Effector memory CD8-positive, alpha-beta T cell (primary cell): ENCODE measurements around the gene FIBIN.
"Not testable (repeated sequence)": the region's sequence is repeated elsewhere in the genome, so short reads cannot be mapped to it uniquely, and the experiment has no call there.

Experiments used
- ATAC-seq: fragments of 150-1000 bp; cut with Tn5 transposase; replicated peaks from 2 replicates; pipeline ENCODE4 v1.10.0; 2021; ENCODE audit warnings: mild to moderate bottlenecking, moderate library complexity
- DNase-seq, 3 experiments: peaks; one replicate each; pipeline ENCODE4 v3.0.0; 2021
- H3K27ac Mint-ChIP-seq, 2 donors: one replicate each; pipeline ENCODE4 v1.8.0; 2022; ENCODE audit warnings: mild to moderate bottlenecking in 2 of 2, mixed read lengths in 2 of 2, moderate library complexity in 2 of 2
- H3K27me3 Mint-ChIP-seq, 2 donors: one replicate each; pipeline ENCODE4 v1.8.0; 2022; ENCODE audit warnings: mixed read lengths in 2 of 2
- H3K36me3 Mint-ChIP-seq: one replicate; pipeline ENCODE4 v1.8.0; 2022; ENCODE audit warnings: mild to moderate bottlenecking, moderate library complexity, mixed read lengths; ENCODE audit not compliant: insufficient read depth
- H3K4me1 Mint-ChIP-seq, 2 donors: one replicate each; pipeline ENCODE4 v1.8.0; 2022; ENCODE audit warnings: low read depth in 2 of 2, mixed read lengths in 2 of 2
- H3K4me3 Mint-ChIP-seq, 2 donors: one replicate each; pipeline ENCODE4 v1.8.0; 2022; ENCODE audit warnings: mild to moderate bottlenecking in 2 of 2, mixed read lengths in 2 of 2, moderate library complexity in 2 of 2
- H3K9me3 Mint-ChIP-seq, 2 donors: one replicate each; pipeline ENCODE4 v1.8.0; 2022; ENCODE audit warnings: mixed read lengths in 2 of 2

The FIBIN gene

GRCh38 chr11:26960281-26960680, 33.6 kb upstream of the FIBIN start:
- H3K36me3 Mint-ChIP-seq: no peaks in the 10 kb centered on the region
- H3K27ac Mint-ChIP-seq: no peak overlapping the region
- H3K9me3 Mint-ChIP-seq: peaks cover 0 to 4% of the 10 kb centered on the region in 2 donors
- ATAC-seq (no peak), DNase-seq (no peak)
- H3K4me3 Mint-ChIP-seq: no peak overlapping the region
- no peaks in the 10 kb centered on the region for H3K4me1 Mint-ChIP-seq
- no peaks in the 10 kb centered on the region for H3K27me3 Mint-ChIP-seq

- DNase-seq (no peak), ATAC-seq (no peak)
- Mint-ChIP-seq H3K4me1 (no peaks in the 10 kb centered on the region), H3K9me3 (peaks cover 0 to 4% of the 10 kb centered on the region in 2 donors), H3K36me3 (no peaks in the 10 kb centered on the region), H3K27ac (no peak overlapping the region), H3K4me3 (no peak overlapping the region), H3K27me3 (no peaks in the 10 kb centered on the region)
Observed at GRCh38 chr11:26963764-26964163, 30.1 kb upstream of the FIBIN start.

GRCh38 chr11:26964339-26964738, 29.6 kb upstream of the FIBIN start:
- ATAC-seq: no peak
- no peak overlapping the region for H3K4me3 Mint-ChIP-seq
- peaks cover 0 to 4% of the 10 kb centered on the region in 2 donors for H3K9me3 Mint-ChIP-seq
- DNase-seq: no peak
- H3K27me3 Mint-ChIP-seq: no peaks in the 10 kb centered on the region
- no peak overlapping the region for H3K27ac Mint-ChIP-seq
- no peaks in the 10 kb centered on the region for H3K4me1 Mint-ChIP-seq
- H3K36me3 Mint-ChIP-seq: no peaks in the 10 kb centered on the region

- H3K27me3 Mint-ChIP-seq, H3K4me3 Mint-ChIP-seq, H3K9me3 Mint-ChIP-seq, H3K4me1 Mint-ChIP-seq, H3K27ac Mint-ChIP-seq, DNase-seq, H3K36me3 Mint-ChIP-seq, ATAC-seq: not testable (repeated sequence)
Observed at GRCh38 chr11:26964847-26965485, 28.9 kb upstream of the FIBIN start.

- H3K27me3 Mint-ChIP-seq: no peaks in the 10 kb centered on the region
- H3K9me3 Mint-ChIP-seq: no peaks in the 10 kb centered on the region
- H3K4me3 Mint-ChIP-seq: no peak overlapping the region
- ATAC-seq (no peak), DNase-seq (no peak)
- no peaks in the 10 kb centered on the region for H3K4me1 Mint-ChIP-seq
- no peak overlapping the region for H3K27ac Mint-ChIP-seq
- H3K36me3 Mint-ChIP-seq: no peaks in the 10 kb centered on the region
Observed at GRCh38 chr11:26971961-26972360, 22.0 kb upstream of the FIBIN start.

GRCh38 chr11:26974069-26974783, 19.7 kb upstream of the FIBIN start:
- no peak for ATAC-seq
- no peaks in the 10 kb centered on the region for H3K27me3 Mint-ChIP-seq
- H3K4me1 Mint-ChIP-seq: no peaks in the 10 kb centered on the region
- H3K27ac Mint-ChIP-seq: no peak overlapping the region
- H3K36me3 Mint-ChIP-seq: no peaks in the 10 kb centered on the region
- DNase-seq: no peak
- no peak overlapping the region for H3K4me3 Mint-ChIP-seq
- H3K9me3 Mint-ChIP-seq: no peaks in the 10 kb centered on the region

- Mint-ChIP-seq H3K36me3 (no peaks in the 10 kb centered on the region), H3K27ac (no peak overlapping the region), H3K4me3 (no peak overlapping the region), H3K9me3 (no peaks in the 10 kb centered on the region), H3K27me3 (no peaks in the 10 kb centered on the region), H3K4me1 (no peaks in the 10 kb centered on the region)
- ATAC-seq (no peak), DNase-seq (no peak)
Observed at GRCh38 chr11:26974996-26975395, 18.9 kb upstream of the FIBIN start.

- no peaks in the 10 kb centered on the region for H3K36me3 Mint-ChIP-seq
- ATAC-seq: no peak
- H3K27me3 Mint-ChIP-seq: no peaks in the 10 kb centered on the region
- no peak overlapping the region for H3K4me3 Mint-ChIP-seq
- no peak for DNase-seq
- H3K9me3 Mint-ChIP-seq: no peaks in the 10 kb centered on the region
- no peaks in the 10 kb centered on the region for H3K4me1 Mint-ChIP-seq
- no peak overlapping the region for H3K27ac Mint-ChIP-seq
Observed at GRCh38 chr11:26976389-26976788, 17.5 kb upstream of the FIBIN start.

GRCh38 chr11:26977209-26977608, 16.7 kb upstream of the FIBIN start:
- H3K27ac Mint-ChIP-seq, DNase-seq, H3K4me1 Mint-ChIP-seq, H3K36me3 Mint-ChIP-seq, ATAC-seq, H3K9me3 Mint-ChIP-seq, H3K4me3 Mint-ChIP-seq, H3K27me3 Mint-ChIP-seq: not testable (repeated sequence)

- Mint-ChIP-seq H3K4me1 (no peaks in the 10 kb centered on the region), H3K4me3 (no peak overlapping the region), H3K27me3 (no peaks in the 10 kb centered on the region), H3K9me3 (peaks cover 12 to 16% of the 10 kb centered on the region in 2 donors), H3K27ac (no peak overlapping the region), H3K36me3 (no peaks in the 10 kb centered on the region)
- no peak for DNase-seq
- ATAC-seq: no peak
Observed at GRCh38 chr11:26983645-26984044, 10.3 kb upstream of the FIBIN start.

GRCh38 chr11:26985470-26985869, 8.4 kb upstream of the FIBIN start:
- no peak for ATAC-seq
- H3K36me3 Mint-ChIP-seq: no peaks in the 10 kb centered on the region
- no peaks in the 10 kb centered on the region for H3K4me1 Mint-ChIP-seq
- no peak overlapping the region for H3K27ac Mint-ChIP-seq
- DNase-seq: no peak
- H3K27me3 Mint-ChIP-seq: no peaks in the 10 kb centered on the region
- H3K4me3 Mint-ChIP-seq: no peak overlapping the region
- peaks cover 15 to 16% of the 10 kb centered on the region in 2 donors for H3K9me3 Mint-ChIP-seq

- H3K36me3 Mint-ChIP-seq: no peaks in the 10 kb centered on the region
- no peaks in the 10 kb centered on the region for H3K27me3 Mint-ChIP-seq
- no peaks in the 10 kb centered on the region for H3K4me1 Mint-ChIP-seq
- no peak overlapping the region for H3K27ac Mint-ChIP-seq
- ATAC-seq: no peak
- H3K9me3 Mint-ChIP-seq: peaks cover 15 to 16% of the 10 kb centered on the region in 2 donors
- DNase-seq: no peak
- no peak overlapping the region for H3K4me3 Mint-ChIP-seq
Observed at GRCh38 chr11:26985943-26986342, 8.0 kb upstream of the FIBIN start.

GRCh38 chr11:26987272-26987671, 6.6 kb upstream of the FIBIN start:
- H3K4me1 Mint-ChIP-seq: no peaks in the 10 kb centered on the region
- DNase-seq: no peak
- no peak for ATAC-seq
- H3K9me3 Mint-ChIP-seq: peaks cover 10 to 16% of the 10 kb centered on the region in 2 donors
- H3K27ac Mint-ChIP-seq: no peak overlapping the region
- H3K4me3 Mint-ChIP-seq: no peak overlapping the region
- H3K36me3 Mint-ChIP-seq: no peaks in the 10 kb centered on the region
- H3K27me3 Mint-ChIP-seq: no peaks in the 10 kb centered on the region

GRCh38 chr11:26987731-26988130, 6.2 kb upstream of the FIBIN start:
- H3K36me3 Mint-ChIP-seq: no peaks in the 10 kb centered on the region
- H3K9me3 Mint-ChIP-seq: peaks cover 8 to 12% of the 10 kb centered on the region in 2 donors
- DNase-seq (no peak), ATAC-seq (no peak)
- H3K4me1 Mint-ChIP-seq: no peaks in the 10 kb centered on the region
- H3K27ac Mint-ChIP-seq: no peak overlapping the region
- H3K27me3 Mint-ChIP-seq: no peaks in the 10 kb centered on the region
- H3K4me3 Mint-ChIP-seq: no peak overlapping the region
